Chondrocyte (in vitro differentiated cells): ENCODE measurements around the gene KIF5A. TPM values are rescaled to one million over a fixed set of nuclear protein-coding genes. Genes with fewer than 3 reads are reported as not detected.

ENCODE experiments used
- DNase-seq: peaks from one replicate; pipeline ENCODE4 v3.0.0; 2021; ENCODE audit warnings: mixed read lengths, low spot score
- H3K27ac Mint-ChIP-seq: one replicate; pipeline ENCODE4 v1.8.0; 2021; ENCODE audit warnings: mild to moderate bottlenecking, moderate library complexity, mixed read lengths; ENCODE audit not compliant: unreplicated experiment
- H3K27me3 Mint-ChIP-seq: 2 replicates; pipeline ENCODE4 v1.8.0; 2021; ENCODE audit warnings: low read depth, mixed read lengths
- H3K36me3 Mint-ChIP-seq: 2 replicates; pipeline ENCODE4 v1.8.0; 2021; ENCODE audit warnings: low read depth, mixed read lengths
- H3K4me1 Mint-ChIP-seq: 2 replicates; pipeline ENCODE4 v1.8.0; 2021; ENCODE audit warnings: low read depth, mild to moderate bottlenecking, mixed read lengths
- H3K4me3 Mint-ChIP-seq: one replicate; pipeline ENCODE4 v1.8.0; 2021; ENCODE audit warnings: mild to moderate bottlenecking, moderate library complexity, mixed read lengths; ENCODE audit not compliant: unreplicated experiment
- H3K9me3 Mint-ChIP-seq: 2 replicates; pipeline ENCODE4 v1.8.0; 2021; ENCODE audit warnings: low read depth, mixed read lengths
- total RNA-seq: library from RNA; stranded (reverse); gene quantifications from 3 replicates; pipeline ENCODE4 v1.2.1, GENCODE V29; 2021
- TF ChIP-seq, protein P1 (sequence below): fragments of 200-600 bp; sonication (generic); IDR thresholded peaks from 2 replicates; pipeline ENCODE4 v1.5.0; 2021; ENCODE audit warnings: antibody characterized with exemption, mild to moderate bottlenecking, moderate library complexity

The KIF5A gene
- total RNA-seq, 1 donor from 2014 or later = 3.5 TPM

DNA sequence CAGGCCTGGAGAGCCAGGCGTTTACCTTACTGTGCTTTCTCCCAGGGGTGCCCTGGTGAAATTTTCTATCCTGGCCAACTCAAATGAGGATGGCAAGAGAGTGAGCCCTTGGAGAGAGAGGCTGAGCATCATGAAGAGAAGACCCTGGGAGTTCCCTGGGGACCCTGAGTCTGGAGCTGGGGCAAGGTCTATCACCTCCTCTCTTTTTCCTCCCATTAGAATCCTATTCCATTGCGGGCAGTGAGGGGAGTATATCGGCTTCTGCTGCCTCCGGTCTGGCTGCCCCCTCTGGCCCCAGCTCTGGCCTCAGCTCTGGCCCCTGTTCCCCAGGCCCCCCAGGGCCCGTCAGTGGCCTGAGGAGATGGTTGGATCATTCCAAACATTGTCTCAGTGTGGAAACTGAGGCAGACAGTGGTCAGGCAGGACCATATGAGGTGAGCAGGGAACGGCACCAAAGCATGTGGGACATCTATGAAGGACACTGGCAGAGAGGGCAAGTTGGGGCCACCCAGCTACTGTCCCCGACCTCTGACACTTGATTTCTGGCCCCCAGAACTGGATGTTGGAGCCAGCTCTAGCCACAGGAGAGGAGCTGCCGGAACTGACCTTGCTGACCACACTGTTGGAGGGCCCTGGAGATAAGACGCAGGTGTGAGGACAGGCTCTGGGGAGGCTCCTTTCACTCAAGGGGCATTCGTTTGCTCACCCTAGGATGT is 63.0 kb downstream of the KIF5A start:
- peaks cover 21% of the 10 kb centered on the region for H3K36me3 Mint-ChIP-seq
- H3K27ac Mint-ChIP-seq = no peak overlapping the region
- peaks cover 35% of the 10 kb centered on the region for H3K4me1 Mint-ChIP-seq
- no peaks in the 10 kb centered on the region for H3K9me3 Mint-ChIP-seq
- H3K27me3 Mint-ChIP-seq = no peaks in the 10 kb centered on the region
- TF ChIP-seq, protein P1, sequence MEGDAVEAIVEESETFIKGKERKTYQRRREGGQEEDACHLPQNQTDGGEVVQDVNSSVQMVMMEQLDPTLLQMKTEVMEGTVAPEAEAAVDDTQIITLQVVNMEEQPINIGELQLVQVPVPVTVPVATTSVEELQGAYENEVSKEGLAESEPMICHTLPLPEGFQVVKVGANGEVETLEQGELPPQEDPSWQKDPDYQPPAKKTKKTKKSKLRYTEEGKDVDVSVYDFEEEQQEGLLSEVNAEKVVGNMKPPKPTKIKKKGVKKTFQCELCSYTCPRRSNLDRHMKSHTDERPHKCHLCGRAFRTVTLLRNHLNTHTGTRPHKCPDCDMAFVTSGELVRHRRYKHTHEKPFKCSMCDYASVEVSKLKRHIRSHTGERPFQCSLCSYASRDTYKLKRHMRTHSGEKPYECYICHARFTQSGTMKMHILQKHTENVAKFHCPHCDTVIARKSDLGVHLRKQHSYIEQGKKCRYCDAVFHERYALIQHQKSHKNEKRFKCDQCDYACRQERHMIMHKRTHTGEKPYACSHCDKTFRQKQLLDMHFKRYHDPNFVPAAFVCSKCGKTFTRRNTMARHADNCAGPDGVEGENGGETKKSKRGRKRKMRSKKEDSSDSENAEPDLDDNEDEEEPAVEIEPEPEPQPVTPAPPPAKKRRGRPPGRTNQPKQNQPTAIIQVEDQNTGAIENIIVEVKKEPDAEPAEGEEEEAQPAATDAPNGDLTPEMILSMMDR = no peak
- H3K4me3 Mint-ChIP-seq = no peak overlapping the region
- DNase-seq = no peak

- Mint-ChIP-seq H3K27ac (no peak overlapping the region), H3K4me3 (no peak overlapping the region), H3K36me3 (peaks cover 20% of the 10 kb centered on the region), H3K27me3 (no peaks in the 10 kb centered on the region), H3K9me3 (no peaks in the 10 kb centered on the region), H3K4me1 (peaks cover 35% of the 10 kb centered on the region)
- TF ChIP-seq, protein P1 = no peak
- no peak for DNase-seq
These were observed 63.7 kb downstream of the KIF5A start for GRCh38 chr12:57613427-57614109.

DNA sequence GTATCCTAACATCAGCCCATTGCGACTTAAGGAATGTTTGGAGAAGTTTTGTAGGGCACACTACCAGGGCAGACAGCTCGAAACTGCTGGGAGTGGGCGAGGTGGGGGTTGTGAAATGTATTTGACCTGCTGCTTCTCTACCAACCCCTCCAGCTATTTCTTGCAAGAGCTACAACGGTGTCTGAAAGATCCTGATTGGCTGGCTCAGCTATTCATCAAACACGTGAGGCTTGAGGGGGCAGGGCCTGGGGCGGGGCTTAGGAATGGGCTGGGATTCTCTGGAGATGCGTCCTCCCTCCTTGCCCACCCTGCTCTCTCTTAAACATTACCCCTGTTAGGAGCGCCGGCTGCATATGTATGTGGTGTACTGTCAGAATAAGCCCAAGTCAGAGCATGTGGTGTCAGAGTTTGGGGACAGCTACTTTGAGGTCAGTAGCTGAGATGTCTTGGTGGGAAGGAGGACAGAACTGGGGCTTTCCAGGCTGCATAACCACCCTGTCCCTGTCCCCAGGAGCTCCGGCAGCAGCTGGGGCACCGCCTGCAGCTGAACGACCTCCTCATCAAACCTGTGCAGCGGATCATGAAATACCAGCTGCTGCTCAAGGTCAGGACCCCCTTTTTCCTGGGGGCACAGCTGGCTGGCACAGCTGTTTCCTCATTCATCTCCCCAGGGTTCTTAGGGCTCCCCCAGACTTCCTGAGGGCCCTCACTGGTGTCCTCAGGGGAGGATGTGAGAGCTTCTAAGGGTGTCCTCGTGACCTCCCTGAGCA is 64.5 kb downstream of the KIF5A start:
- no peaks in the 10 kb centered on the region for H3K9me3 Mint-ChIP-seq
- no peak for DNase-seq
- TF ChIP-seq, protein P1 = no peak
- H3K4me1 Mint-ChIP-seq = peaks cover 33% of the 10 kb centered on the region
- peaks cover 18% of the 10 kb centered on the region for H3K36me3 Mint-ChIP-seq
- H3K27me3 Mint-ChIP-seq = peaks cover 2% of the 10 kb centered on the region
- H3K27ac Mint-ChIP-seq = no peak overlapping the region
- no peak overlapping the region for H3K4me3 Mint-ChIP-seq

GRCh38 chr12:57614948-57615500 is 65.2 kb downstream of the KIF5A start:
- no peak overlapping the region for H3K4me3 Mint-ChIP-seq
- H3K27ac Mint-ChIP-seq = no peak overlapping the region
- no peak for DNase-seq
- peaks cover 18% of the 10 kb centered on the region for H3K36me3 Mint-ChIP-seq
- TF ChIP-seq, protein P1 = no peak
- peaks cover 27% of the 10 kb centered on the region for H3K4me1 Mint-ChIP-seq
- H3K9me3 Mint-ChIP-seq = no peaks in the 10 kb centered on the region
- H3K27me3 Mint-ChIP-seq = peaks cover 2% of the 10 kb centered on the region

DNA sequence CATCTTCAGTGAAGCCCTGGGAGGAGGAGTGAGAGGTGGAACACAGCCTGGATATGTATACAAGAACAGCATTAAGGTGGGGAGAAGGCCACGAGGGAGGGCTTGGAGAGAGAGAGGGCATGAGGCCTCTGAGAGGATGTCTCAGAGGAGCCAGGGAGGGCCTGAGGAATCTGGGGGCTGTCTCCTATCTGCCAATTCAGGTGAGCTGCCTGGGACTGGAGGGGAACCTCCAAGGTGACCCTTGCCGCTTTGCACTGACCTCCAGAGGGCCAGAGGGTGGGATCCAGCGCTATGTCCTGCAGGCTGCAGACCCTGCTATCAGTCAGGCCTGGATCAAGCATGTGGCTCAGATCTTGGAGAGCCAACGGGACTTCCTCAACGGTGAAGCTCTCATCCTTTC is 65.8 kb downstream of the KIF5A start:
- H3K27me3 Mint-ChIP-seq = peaks cover 7% of the 10 kb centered on the region
- H3K9me3 Mint-ChIP-seq = no peaks in the 10 kb centered on the region
- TF ChIP-seq, protein P1 = no peak
- H3K27ac Mint-ChIP-seq = no peak overlapping the region
- no peak overlapping the region for H3K4me3 Mint-ChIP-seq
- peaks cover 22% of the 10 kb centered on the region for H3K4me1 Mint-ChIP-seq
- DNase-seq = no peak
- peaks cover 18% of the 10 kb centered on the region for H3K36me3 Mint-ChIP-seq
